Naive thymus-derived CD8-positive, alpha-beta T cell (primary cell): ENCODE data around the gene MAP2K7. TPM values are rescaled to one million over a fixed set of nuclear protein-coding genes. Genes with fewer than 3 reads are reported as not detected.

Experiments
- polyA plus RNA-seq, 3 donors: library from polyadenylated mRNA; unstranded; fragments of 300-500 nt; fragmentation: Illumina TruSeq; gene quantifications; one replicate each; pipeline ENCODE4 v1.2.3, GENCODE V29; 2021
- total RNA-seq, 8 experiments: library from RNA in 2 of 8; stranded (reverse) in 2 of 8; gene quantifications; one replicate each; pipeline ENCODE4 v1.2.3 and lab custom pipeline; 2021 to 2026

The MAP2K7 gene
- total and polyA plus RNA-seq, 5 experiments from 2014 or later = 1.8 to 86.9 (median 5.1) TPM

Other genes starting within 250 kb of the MAP2K7 start
- not detected for gene RETN, start 234.8 kb upstream of the MAP2K7 start, total RNA-seq
- 10 to 100 TPM in 1 of 3 donors, 1 to 10 TPM in 2; 6.5 to 12.8 (median 8.7) TPM for gene RETN, start 234.8 kb upstream of the MAP2K7 start, polyA plus RNA-seq
- not detected for gene MCEMP1, start 226.8 kb upstream of the MAP2K7 start, total RNA-seq
- gene MCEMP1, start 226.8 kb upstream of the MAP2K7 start, polyA plus RNA-seq = under 1 TPM in 1 of 3 donors, not detected in 2; 0.12 TPM
- gene TRAPPC5, start 223.0 kb upstream of the MAP2K7 start, total RNA-seq = 10 to 100 TPM; 66.5 to 71.8 TPM
- gene TRAPPC5, start 223.0 kb upstream of the MAP2K7 start, polyA plus RNA-seq = 100 to 1,000 TPM; 154 to 208 (median 170) TPM
- 1 to 10 TPM; 1.7 to 2.3 TPM for gene FCER2, start 201.7 kb upstream of the MAP2K7 start, total RNA-seq
- under 1 TPM in 2 of 3 donors, not detected in 1; 0.23 to 0.38 TPM for gene FCER2, start 201.7 kb upstream of the MAP2K7 start, polyA plus RNA-seq
- not detected for gene CLEC4G, start 171.8 kb upstream of the MAP2K7 start, total RNA-seq
- gene CLEC4G, start 171.8 kb upstream of the MAP2K7 start, polyA plus RNA-seq = not detected
- gene CD209, start 156.3 kb upstream of the MAP2K7 start, total RNA-seq = under 1 TPM; 0.11 to 0.26 TPM
- not detected for gene CD209, start 156.3 kb upstream of the MAP2K7 start, polyA plus RNA-seq
- gene CLEC4M, start 140.6 kb upstream of the MAP2K7 start, total RNA-seq = not detected
- gene CLEC4M, start 140.6 kb upstream of the MAP2K7 start, polyA plus RNA-seq = not detected
- 10 to 100 TPM; 10.5 to 11.5 TPM for gene EVI5L, start 73.7 kb upstream of the MAP2K7 start, total RNA-seq
- 1 to 10 TPM; 1.1 to 2.7 (median 1.7) TPM for gene EVI5L, start 73.7 kb upstream of the MAP2K7 start, polyA plus RNA-seq
- gene PRR36, start 29.5 kb upstream of the MAP2K7 start, total RNA-seq = under 1 TPM; 0.11 to 0.21 TPM
- gene PRR36, start 29.5 kb upstream of the MAP2K7 start, polyA plus RNA-seq = under 1 TPM; 0.03 to 0.18 (median 0.13) TPM
- gene LRRC8E, start 15.4 kb upstream of the MAP2K7 start, total RNA-seq = not detected
- gene LRRC8E, start 15.4 kb upstream of the MAP2K7 start, polyA plus RNA-seq = not detected
- under 1 TPM; 0.41 to 0.57 TPM for gene TGFBR3L, start 11.0 kb downstream of the MAP2K7 start, total RNA-seq
- gene TGFBR3L, start 11.0 kb downstream of the MAP2K7 start, polyA plus RNA-seq = under 1 TPM in 1 of 3 donors, not detected in 2; 0.60 TPM
- 10 to 100 TPM; 14.3 to 14.8 TPM for gene SNAPC2, start 16.5 kb downstream of the MAP2K7 start, total RNA-seq
- 10 to 100 TPM; 11.4 to 19.9 (median 12.8) TPM for gene SNAPC2, start 16.5 kb downstream of the MAP2K7 start, polyA plus RNA-seq
- not detected for gene CTXN1, start 22.3 kb downstream of the MAP2K7 start, total RNA-seq
- gene CTXN1, start 22.3 kb downstream of the MAP2K7 start, polyA plus RNA-seq = not detected
- 10 to 100 TPM; 83.1 to 86.9 TPM for gene TIMM44, start 39.8 kb downstream of the MAP2K7 start, total RNA-seq
- 10 to 100 TPM in 2 of 3 donors, 1 to 10 TPM in 1; 9.9 to 19.7 (median 15.3) TPM for gene TIMM44, start 39.8 kb downstream of the MAP2K7 start, polyA plus RNA-seq
- gene ELAVL1, start 101.8 kb downstream of the MAP2K7 start, total RNA-seq = 10 to 100 TPM; 55.1 to 55.8 TPM
- gene ELAVL1, start 101.8 kb downstream of the MAP2K7 start, polyA plus RNA-seq = 10 to 100 TPM; 41.5 to 55.5 (median 45.5) TPM
- gene CCL25, start 148.9 kb downstream of the MAP2K7 start, total RNA-seq = not detected
- gene CCL25, start 148.9 kb downstream of the MAP2K7 start, polyA plus RNA-seq = under 1 TPM in 2 of 3 donors, not detected in 1; 0.22 to 0.36 TPM
- not detected for gene FBN3, start 245.7 kb downstream of the MAP2K7 start, total RNA-seq
- gene FBN3, start 245.7 kb downstream of the MAP2K7 start, polyA plus RNA-seq = not detected